Stimulated activated CD4-positive, alpha-beta T cell treated with anti-CD3 and anti-CD28 coated beads, Interleukin-1b, Interleukin-23, amount 100 ng/mL, for 4 hours (primary cell): ENCODE measurements around the gene MRPL11.
A peak's percentile ranks its signal among the peaks of the same experiment; 100 is the strongest.
"Not testable (repeated sequence)": the region's sequence is repeated elsewhere in the genome, so short reads cannot be mapped to it uniquely, and the experiment has no call there.

Experiments
- DNase-seq, 2 donors: peaks; one replicate each; pipeline ENCODE4 v3.0.0-alpha.2; 2020; ENCODE audit warnings: low read depth in 2 of 2

The MRPL11 gene

GRCh38 chr11:66467034-66467659 lies 28.5 kb upstream of the MRPL11 start:
- DNase-seq: no peak

GRCh38 chr11:66466225-66467033 lies 27.8 kb upstream of the MRPL11 start, which contains the start of gene PELI3:
PELI3 (plus strand) TSS chr11:66466905; CDS start chr11:66468129, 1,224 bp downstream.
- peak; percentile 96 to 98 for DNase-seq

- DNase-seq: no peak
Observed at GRCh38 chr11:66465373-66466224, 27.0 kb upstream of the MRPL11 start.

GRCh38 chr11:66464916-66465315 lies 26.3 kb upstream of the MRPL11 start:
- DNase-seq: no peak

- DNase-seq: not testable (repeated sequence)
Observed at GRCh38 chr11:66464116-66464515, 25.5 kb upstream of the MRPL11 start.

- no peak for DNase-seq
Observed at GRCh38 chr11:66462911-66463310, 24.3 kb upstream of the MRPL11 start.

GRCh38 chr11:66462010-66462409 lies 23.4 kb upstream of the MRPL11 start:
- no peak for DNase-seq

GRCh38 chr11:66459138-66459778 lies 20.6 kb upstream of the MRPL11 start:
- no peak for DNase-seq

- DNase-seq: no peak
Observed at GRCh38 chr11:66457826-66458225, 19.2 kb upstream of the MRPL11 start.

GRCh38 chr11:66454828-66455227 lies 16.2 kb upstream of the MRPL11 start:
- DNase-seq: no peak

- DNase-seq: no peak
Observed at GRCh38 chr11:66454247-66454646, 15.6 kb upstream of the MRPL11 start.

- DNase-seq: no peak
Observed at GRCh38 chr11:66451663-66452062, 13.0 kb upstream of the MRPL11 start.

- DNase-seq: no peak
Observed at GRCh38 chr11:66450560-66450959, 11.9 kb upstream of the MRPL11 start.

GRCh38 chr11:66448523-66448922 lies 9.9 kb upstream of the MRPL11 start:
- DNase-seq: no peak

GRCh38 chr11:66447012-66447411 lies 8.4 kb upstream of the MRPL11 start:
- no peak for DNase-seq

GRCh38 chr11:66443602-66444001 lies 5.0 kb upstream of the MRPL11 start:
- no peak for DNase-seq

GRCh38 chr11:66440940-66441282 lies 2.3 kb upstream of the MRPL11 start:
- not testable (repeated sequence) for DNase-seq

- DNase-seq: not testable (repeated sequence)
Observed at GRCh38 chr11:66440101-66440939, 1.7 kb upstream of the MRPL11 start.

GRCh38 chr11:66437979-66438503 lies 607 bp downstream of the MRPL11 start:
- DNase-seq: no peak

GRCh38 chr11:66432597-66432996 lies 6.1 kb downstream of the MRPL11 start:
- no peak for DNase-seq

GRCh38 chr11:66431871-66432329 lies 6.7 kb downstream of the MRPL11 start:
- not testable (repeated sequence) for DNase-seq
